ENCODE data around the gene KIF1B. TPM values are rescaled to one million over a fixed set of nuclear protein-coding genes. Genes with fewer than 3 reads are reported as not detected.

The KIF1B gene
- total and polyA plus RNA-seq, 10 of the 15 experiments (the other 5 are each of a cell fraction or from before 2014, with no cell fraction given), result 2.1 to 16.5 (median 8.7) TPM

DNA sequence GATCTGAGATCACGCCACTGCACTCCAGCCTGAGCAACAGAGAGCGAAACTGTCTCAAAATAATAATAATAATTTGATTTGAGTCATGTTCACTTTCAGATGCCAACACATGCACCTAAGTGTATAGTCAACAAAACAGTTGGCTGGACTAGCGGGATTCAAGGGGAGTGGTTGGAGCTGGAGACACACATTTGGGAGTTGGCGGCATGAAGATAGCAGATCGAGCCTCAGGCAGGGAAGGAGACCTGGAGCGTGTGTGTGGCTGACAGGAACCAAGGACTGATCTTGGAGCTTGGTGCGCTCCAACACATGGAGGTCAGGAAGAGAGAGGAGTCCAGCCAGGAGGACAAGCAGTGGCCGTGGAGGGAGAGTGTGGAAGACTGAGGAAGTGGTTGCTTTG is 173.8 kb downstream of the KIF1B start:
- H3K4me1 ChIP-seq (ENCODE audit: control insufficient read depth, insufficient read depth, low read length), result peaks cover 6% of the 10 kb centered on the region
- 67% methylated on average over 8 of the region's 8 CpGs for WGBS (ENCODE audit: insufficient coverage, insufficient replicate concordance, low lambda C conversion rate, missing lambda C conversion rate)
- no peaks in the 10 kb centered on the region for H3K27me3 ChIP-seq (replicated peaks in 1 of 2; ENCODE audit: control insufficient read depth in 2 of 2, insufficient read depth in 2 of 2, low read length in 1 of 2)
- FAIRE-seq, result no peak
- TF ChIP-seq, protein P1, sequence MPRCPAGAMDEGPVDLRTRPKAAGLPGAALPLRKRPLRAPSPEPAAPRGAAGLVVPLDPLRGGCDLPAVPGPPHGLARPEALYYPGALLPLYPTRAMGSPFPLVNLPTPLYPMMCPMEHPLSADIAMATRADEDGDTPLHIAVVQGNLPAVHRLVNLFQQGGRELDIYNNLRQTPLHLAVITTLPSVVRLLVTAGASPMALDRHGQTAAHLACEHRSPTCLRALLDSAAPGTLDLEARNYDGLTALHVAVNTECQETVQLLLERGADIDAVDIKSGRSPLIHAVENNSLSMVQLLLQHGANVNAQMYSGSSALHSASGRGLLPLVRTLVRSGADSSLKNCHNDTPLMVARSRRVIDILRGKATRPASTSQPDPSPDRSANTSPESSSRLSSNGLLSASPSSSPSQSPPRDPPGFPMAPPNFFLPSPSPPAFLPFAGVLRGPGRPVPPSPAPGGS (IDR thresholded peaks at IDR 0.05; ENCODE audit: borderline replicate concordance, insufficient read depth, low read depth, low read length, poor library complexity, severe bottlenecking), result peak; percentile 29
- TF ChIP-seq KDM1A (IDR thresholded peaks at IDR 0.05; ENCODE audit: borderline replicate concordance), result no peak
- SMC1A ChIA-PET (ENCODE audit: uncharacterized antibody, unreplicated experiment), result no interaction called here
- H3K9me3 ChIP-seq (replicated peaks; ENCODE audit: control insufficient read depth, insufficient read depth, low read length), result no peaks in the 10 kb centered on the region
- no peaks in the 10 kb centered on the region for H3K79me2 ChIP-seq (ENCODE audit: control insufficient read depth, insufficient read depth, low read length)
- in situ Hi-C loops (cut with MboI) (no loop called here), intact Hi-C loops (cut with micrococcal nuclease; ENCODE audit: unreplicated experiment) (no loop called here)
- ATAC-seq, result no peak
- no peak for DNase-seq (ENCODE audit: low read depth, low spot score)
- CTCF ChIA-PET, result interaction anchor here (0.6 to 1.0 kb wide), 2 partner anchors 14 to 46 kb away, joined by 3 to 4 read pairs; no protein-coding TSS in a partner anchor
- POLR2A ChIA-PET, result no interaction called here
- H4K20me1 ChIP-seq (ENCODE audit: control insufficient read depth, insufficient read depth), result no peaks in the 10 kb centered on the region
- no TSS peak for BruUV-seq (replicated peaks)
- H2AFZ ChIP-seq (ENCODE audit: control insufficient read depth, low read depth, low read length), result no peak overlapping the region
- no peak overlapping the region for H3K9ac ChIP-seq (ENCODE audit: control insufficient read depth, insufficient read depth, low read length)
- no peak overlapping the region for H3K4me3 ChIP-seq
- H3K27ac ChIP-seq (ENCODE audit: control insufficient read depth, insufficient read depth), result no peak overlapping the region
- RAD21 ChIA-PET (ENCODE audit: unreplicated experiment), result no interaction called here
- H3K4me2 ChIP-seq (ENCODE audit: control insufficient read depth, insufficient read depth), result no peak overlapping the region
- no peaks in the 10 kb centered on the region for H3K36me3 ChIP-seq (ENCODE audit: control insufficient read depth in 2 of 2, insufficient read depth in 2 of 2, low read length in 1 of 2)

DNA sequence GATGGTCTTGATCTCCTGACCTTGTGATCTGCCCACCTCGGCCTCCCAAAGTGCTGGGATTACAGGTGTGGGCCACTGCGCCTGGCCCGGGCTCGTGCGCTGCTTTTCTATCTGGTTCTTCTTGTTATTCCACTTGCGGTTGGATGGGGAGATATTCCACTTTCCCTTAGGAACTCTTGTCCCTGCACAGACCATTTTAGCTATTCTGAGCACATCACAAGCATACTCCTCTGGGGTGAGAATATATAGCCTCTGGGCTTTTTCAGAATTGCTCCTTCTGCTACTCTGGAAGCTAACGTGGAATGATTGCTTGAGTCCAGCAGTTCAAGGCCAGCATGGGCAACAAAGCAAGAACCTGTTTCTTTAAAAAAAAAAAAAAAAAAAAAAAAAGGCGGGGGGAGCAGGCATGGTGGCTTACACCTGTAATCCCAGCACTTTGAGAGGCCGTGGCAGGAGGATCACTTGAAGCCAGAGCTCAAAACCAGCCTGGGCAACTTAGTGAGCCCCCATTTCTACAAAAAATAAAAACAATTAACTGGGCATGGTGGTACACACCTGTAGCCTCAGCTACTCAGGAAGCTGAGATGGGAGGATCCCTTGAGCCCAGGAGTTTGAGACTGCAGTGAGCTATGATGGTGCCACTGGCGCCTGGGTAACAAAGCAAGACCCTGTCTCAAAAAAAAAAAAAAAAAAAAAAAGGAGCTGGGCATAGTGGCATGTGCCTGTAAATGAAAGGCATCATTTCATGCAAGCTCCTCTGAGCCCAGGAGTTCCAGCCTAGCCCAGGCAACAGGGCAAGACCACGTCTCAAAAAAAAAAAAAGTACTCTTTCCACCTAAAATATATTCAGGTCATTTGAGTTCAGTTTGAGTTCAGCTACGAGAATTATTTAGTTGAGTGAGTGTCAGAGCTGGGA is 176.6 kb downstream of the KIF1B start:
- in situ Hi-C loops (cut with MboI), result no loop called here
- Histone ChIP-seq H3K4me2 (ENCODE audit: control insufficient read depth, insufficient read depth) (no peak overlapping the region), H3K36me3 (ENCODE audit: control insufficient read depth in 2 of 2, insufficient read depth in 2 of 2, low read length in 1 of 2) (no peaks in the 10 kb centered on the region), H3K4me1 (ENCODE audit: control insufficient read depth, insufficient read depth, low read length) (peaks cover 6% of the 10 kb centered on the region), H3K4me3 (no peak overlapping the region), H3K79me2 (ENCODE audit: control insufficient read depth, insufficient read depth, low read length) (no peaks in the 10 kb centered on the region), H3K27me3 (replicated peaks in 1 of 2; ENCODE audit: control insufficient read depth in 2 of 2, insufficient read depth in 2 of 2, low read length in 1 of 2) (no peaks in the 10 kb centered on the region), H3K9me3 (replicated peaks; ENCODE audit: control insufficient read depth, insufficient read depth, low read length) (no peaks in the 10 kb centered on the region), H3K27ac (ENCODE audit: control insufficient read depth, insufficient read depth) (no peak overlapping the region), H2AFZ (ENCODE audit: control insufficient read depth, low read depth, low read length) (peak overlapping the region; percentile 35; the same call in 1 of the 2 replicates), H3K9ac (ENCODE audit: control insufficient read depth, insufficient read depth, low read length) (no peak overlapping the region), H4K20me1 (ENCODE audit: control insufficient read depth, insufficient read depth) (no peaks in the 10 kb centered on the region)
- DNase-seq (ENCODE audit: low read depth, low spot score) (no peak), FAIRE-seq (no peak), ATAC-seq (no peak)
- ChIA-PET SMC1A (ENCODE audit: uncharacterized antibody, unreplicated experiment) (interaction anchor here (1.2 to 3.3 kb wide), 5 partner anchors 9 to 178 kb away, joined by 4 to 26 read pairs (median 8); partner anchors contain the start of genes CENPS, KIF1B, PEX14 and PGD), CTCF (interaction anchor here (0.6 to 2.1 kb wide), 8 partner anchors 10 to 216 kb away, joined by 3 to 13 read pairs (median 4); partner anchors contain the start of genes KIF1B and PGD), POLR2A (interaction anchor here (0.5 to 0.8 kb wide), 3 partner anchors 12 to 1144 kb away, joined by 3 to 7 read pairs (median 6); partner anchors contain the start of gene PGD), RAD21 (ENCODE audit: unreplicated experiment) (interaction anchor here (0.9 to 1.2 kb wide), 2 partner anchors 12 to 14 kb away, joined by 3 to 7 read pairs; partner anchors contain the start of gene PGD)
- WGBS (ENCODE audit: insufficient coverage, insufficient replicate concordance, low lambda C conversion rate, missing lambda C conversion rate), result 74% methylated on average over 11 of the region's 12 CpGs
- no TSS peak for BruUV-seq (replicated peaks)
- intact Hi-C loops (cut with micrococcal nuclease; ENCODE audit: unreplicated experiment), result no loop called here
- TF ChIP-seq CBX5 (IDR thresholded peaks at IDR 0.05; ENCODE audit: low read depth) (no peak), PRDM15 (CRISPR knock-in tag; IDR thresholded peaks at IDR 0.05) (no peak), CHD2 (IDR thresholded peaks at IDR 0.05; ENCODE audit: borderline replicate concordance, low read depth, low read length) (no peak), RELA (IDR thresholded peaks at IDR 0.05; ENCODE audit: borderline replicate concordance, partially characterized antibody) (no peak), IRF4 (IDR thresholded peaks at IDR 0.05; ENCODE audit: low read depth, low read length) (no peak)
- TF ChIP-seq, protein P2, sequence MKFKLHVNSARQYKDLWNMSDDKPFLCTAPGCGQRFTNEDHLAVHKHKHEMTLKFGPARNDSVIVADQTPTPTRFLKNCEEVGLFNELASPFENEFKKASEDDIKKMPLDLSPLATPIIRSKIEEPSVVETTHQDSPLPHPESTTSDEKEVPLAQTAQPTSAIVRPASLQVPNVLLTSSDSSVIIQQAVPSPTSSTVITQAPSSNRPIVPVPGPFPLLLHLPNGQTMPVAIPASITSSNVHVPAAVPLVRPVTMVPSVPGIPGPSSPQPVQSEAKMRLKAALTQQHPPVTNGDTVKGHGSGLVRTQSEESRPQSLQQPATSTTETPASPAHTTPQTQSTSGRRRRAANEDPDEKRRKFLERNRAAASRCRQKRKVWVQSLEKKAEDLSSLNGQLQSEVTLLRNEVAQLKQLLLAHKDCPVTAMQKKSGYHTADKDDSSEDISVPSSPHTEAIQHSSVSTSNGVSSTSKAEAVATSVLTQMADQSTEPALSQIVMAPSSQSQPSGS (IDR thresholded peaks at IDR 0.05; ENCODE audit: low read length), result no peak
